Panc1 (cell line): ENCODE results near the gene ATRN. TPM values are rescaled to one million over a fixed set of nuclear protein-coding genes. Genes with fewer than 3 reads are reported as not detected.

Source experiments
- ATAC-seq: fragments of 200-7000 bp; cut with Tn5 transposase; 2 replicates; pipeline ENCODE4 v1.9.1; 2020; ENCODE audit warnings: mild to moderate bottlenecking, moderate library complexity
- BruUV-seq: library from RNA; stranded (reverse); fragments of 400-500 nt; replicated peaks from 2 replicates; lab custom pipeline; 2021; lab: Mats Ljungman, UMichigan
- CTCF ChIA-PET: fragments of 300-600 bp; sonication (Branson Sonifier 250); formaldehyde crosslinking; loops from one replicate; lab custom pipeline; 2022; ENCODE audit warnings: antibody characterized with exemption; lab: Charles Lee
- POLR2A ChIA-PET: fragments of 300-600 bp; sonication (Branson Sonifier 250); formaldehyde crosslinking; loops from one replicate; lab custom pipeline; 2022; ENCODE audit warnings: antibody characterized with exemption; lab: Charles Lee
- DNase-seq: peaks from one replicate; pipeline ENCODE4 v3.0.0-alpha.2; 2010; ENCODE audit warnings: low read depth, low spot score
- H3K27ac ChIP-seq: 2 replicates; pipeline ENCODE4 v1.5.1; 2011; ENCODE audit warnings: mild to moderate bottlenecking, low read length, inconsistent platforms
- H3K27me3 ChIP-seq: fragments of 200-500 bp; sonication (Bioruptor generic); 2 replicates; pipeline ENCODE4 v1.6.0; 2014; ENCODE audit warnings: low read length, inconsistent platforms; ENCODE audit not compliant: control insufficient read depth, insufficient read depth
- H3K36me3 ChIP-seq: fragments of 200-500 bp; sonication (Bioruptor generic); 2 replicates; pipeline ENCODE4 v1.5.1; 2014; ENCODE audit warnings: inconsistent platforms, mild to moderate bottlenecking, low read length, moderate library complexity; ENCODE audit not compliant: control insufficient read depth, insufficient read depth
- H3K4me1 ChIP-seq: 2 replicates; pipeline ENCODE4 v1.5.1; 2011; ENCODE audit warnings: inconsistent platforms, mild to moderate bottlenecking, low read length, moderate library complexity; ENCODE audit not compliant: control insufficient read depth, insufficient read depth
- H3K4me3 ChIP-seq, 2 experiments: 2 replicates each; pipeline ENCODE4 v1.5.1; 2011 to 2012; ENCODE audit warnings: low read depth in 2 of 2, low read length in 2 of 2, mild to moderate bottlenecking in 2 of 2, inconsistent platforms in 1 of 2, moderate library complexity in 1 of 2
- H3K9me3 ChIP-seq: fragments of 200-500 bp; sonication (Bioruptor generic); 2 replicates; pipeline ENCODE4 v1.5.1; 2014; ENCODE audit warnings: low read depth, mild to moderate bottlenecking, inconsistent platforms, low read length, moderate library complexity; ENCODE audit not compliant: control insufficient read depth, insufficient read depth
- CTCF ChIP-seq: fragments of 450-650 bp; IDR thresholded peaks from 2 replicates; pipeline ENCODE4 v1.5.1; 2017; ENCODE audit warnings: mild to moderate bottlenecking
- POLR2AphosphoS5 ChIP-seq: IDR thresholded peaks from 2 replicates; pipeline ENCODE4 v1.6.1; 2012; ENCODE audit warnings: mild to moderate bottlenecking, low read depth, low read length, moderate library complexity
- REST ChIP-seq, 2 experiments: IDR thresholded peaks; 2 replicates each; pipeline ENCODE4 v1.6.1; 2011 to 2012; ENCODE audit warnings: low read depth in 2 of 2, control low read depth in 1 of 2, low read length in 1 of 2, mild to moderate bottlenecking in 1 of 2, moderate library complexity in 1 of 2; ENCODE audit not compliant: insufficient read depth in 1 of 2
- SIN3A ChIP-seq: IDR thresholded peaks from 2 replicates; pipeline ENCODE4 v1.6.1; 2012; ENCODE audit warnings: low read depth, mild to moderate bottlenecking, low read length, moderate library complexity, borderline replicate concordance; ENCODE audit not compliant: insufficient read depth
- TCF7L2 ChIP-seq: IDR thresholded peaks from 2 replicates; pipeline ENCODE4 v1.6.1; 2011; ENCODE audit warnings: mild to moderate bottlenecking, low read depth, low read length, inconsistent platforms
- in situ Hi-C: cut with HindIII; loops from 2 replicates; pipeline ENCODE4 v1.10.0; 2016; ENCODE audit warnings: low sequenced_read_pairs, low pct_unique_long_range_greater_than_20kb
- intact Hi-C: fragments of 100-400 bp; cut with micrococcal nuclease; formaldehyde crosslinking; loops from one replicate; pipeline ENCODE4 v1.10.0; 2022; ENCODE audit not compliant: unreplicated experiment
- total RNA-seq: library from RNA; stranded (reverse); gene quantifications from one replicate; pipeline ENCODE4 v1.2.1, GENCODE V29; 2021; ENCODE audit not compliant: unreplicated experiment

Gene ATRN
- total RNA-seq, 1 experiment from 2014 or later = 33.8 TPM

DNA sequence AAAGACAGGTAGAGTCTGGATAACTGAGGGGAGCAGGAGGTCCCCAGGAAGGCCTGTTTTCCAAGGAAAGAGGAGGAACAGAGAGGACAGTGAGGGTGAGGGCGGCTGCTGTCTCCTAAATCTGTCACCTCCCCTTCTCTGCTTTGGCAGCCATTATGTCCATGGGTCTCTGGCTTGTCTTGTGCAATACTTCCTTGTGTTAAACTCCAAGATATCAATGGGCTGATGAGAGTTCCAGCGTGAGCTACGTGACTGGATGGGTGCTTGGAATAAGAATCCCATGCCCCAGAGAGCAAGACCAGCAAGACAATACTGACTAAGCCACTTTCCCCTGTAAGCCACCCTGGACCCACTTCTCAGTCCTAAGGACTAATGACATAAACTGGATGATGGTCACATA lies 37.1 kb upstream of the ATRN start:
- TF ChIP-seq POLR2AphosphoS5 = no peak
- in situ Hi-C loops = no loop called here
- no peak for ATAC-seq
- intact Hi-C loops = no loop called here
- H3K4me3 ChIP-seq = no peak overlapping the region
- H3K4me1 ChIP-seq = no peaks in the 10 kb centered on the region
- no TSS peak for BruUV-seq
- no peak overlapping the region for H3K27ac ChIP-seq
- H3K27me3 ChIP-seq = no peaks in the 10 kb centered on the region
- CTCF ChIA-PET = interaction anchor here (0.5 kb wide), 1 partner anchor 37 kb away, joined by 3 read pairs; no protein-coding TSS in a partner anchor
- DNase-seq = no peak
- POLR2A ChIA-PET = no interaction called here
- H3K9me3 ChIP-seq = no peaks in the 10 kb centered on the region
- no peaks in the 10 kb centered on the region for H3K36me3 ChIP-seq

DNA sequence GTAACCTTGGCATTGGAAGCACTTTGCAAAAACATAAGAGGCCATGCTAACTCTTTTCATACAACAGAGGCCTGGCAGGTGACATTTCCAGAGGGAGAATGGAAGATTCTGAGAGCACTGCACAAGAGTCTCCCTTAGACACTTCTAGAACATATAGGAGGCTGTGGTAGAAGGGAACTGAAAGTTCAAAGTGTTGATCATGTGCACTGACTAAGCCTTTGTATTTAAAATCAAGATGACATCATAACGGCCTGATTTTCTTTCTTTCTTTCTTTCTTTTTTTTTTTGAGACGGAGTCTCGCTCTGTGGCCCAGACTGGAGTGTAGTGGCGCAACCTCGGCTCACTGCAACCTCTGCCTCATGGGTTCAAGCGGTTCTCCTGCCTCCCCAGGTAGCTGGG lies 36.6 kb upstream of the ATRN start:
- in situ Hi-C loops (no loop called here), intact Hi-C loops (no loop called here)
- Histone ChIP-seq H3K27me3 (no peaks in the 10 kb centered on the region), H3K36me3 (no peaks in the 10 kb centered on the region), H3K4me3 (no peak overlapping the region), H3K27ac (no peak overlapping the region), H3K4me1 (no peaks in the 10 kb centered on the region), H3K9me3 (no peaks in the 10 kb centered on the region)
- ATAC-seq (no peak), DNase-seq (no peak)
- ChIA-PET POLR2A (no interaction called here), CTCF (no interaction called here)
- TF ChIP-seq SIN3A = no peak
- no peak for TF ChIP-seq CTCF
- TF ChIP-seq REST (IDR thresholded peaks at IDR 0.05; ENCODE audit: insufficient read depth in 1 of 2, low read depth in 2 of 2, low read length in 1 of 2) = no peak
- TF ChIP-seq POLR2AphosphoS5 = no peak
- no peak for TF ChIP-seq TCF7L2
- no TSS peak for BruUV-seq

GRCh38 chr20:3436864-3437574 lies 33.8 kb upstream of the ATRN start:
- Histone ChIP-seq H3K36me3 (no peaks in the 10 kb centered on the region), H3K4me1 (no peaks in the 10 kb centered on the region), H3K9me3 (no peaks in the 10 kb centered on the region), H3K4me3 (no peak overlapping the region), H3K27ac (no peak overlapping the region), H3K27me3 (no peaks in the 10 kb centered on the region; the same call in 1 of the 2 replicates)
- ChIA-PET CTCF (interaction anchor here (0.6 kb wide), 1 partner anchor 341 kb away, joined by 3 read pairs; no protein-coding TSS in a partner anchor), POLR2A (no interaction called here)
- no peak for DNase-seq
- intact Hi-C loops (no loop called here), in situ Hi-C loops (no loop called here)
- TF ChIP-seq REST (IDR thresholded peaks at IDR 0.05; ENCODE audit: insufficient read depth in 1 of 2, low read depth in 2 of 2, low read length in 1 of 2) = no peak
- TF ChIP-seq TCF7L2 = no peak
- no peak for TF ChIP-seq SIN3A
- TF ChIP-seq POLR2AphosphoS5 = no peak
- TF ChIP-seq CTCF = no peak
- BruUV-seq = no TSS peak
- ATAC-seq = no peak
